GM19328 (cell line): Measurements from ENCODE around the gene CSNK1G1.
"Not testable (repeated sequence)": the region's sequence is repeated elsewhere in the genome, so short reads cannot be mapped to it uniquely, and the experiment has no call there.

Experiments used
- ATAC-seq: cut with Tn5 transposase; IDR thresholded peaks from one replicate; pipeline ENCODE4 v1.9.1; 2021; ENCODE audit warnings: mild to moderate bottlenecking, moderate library complexity; ENCODE audit not compliant: unreplicated experiment

CSNK1G1 gene

DNA sequence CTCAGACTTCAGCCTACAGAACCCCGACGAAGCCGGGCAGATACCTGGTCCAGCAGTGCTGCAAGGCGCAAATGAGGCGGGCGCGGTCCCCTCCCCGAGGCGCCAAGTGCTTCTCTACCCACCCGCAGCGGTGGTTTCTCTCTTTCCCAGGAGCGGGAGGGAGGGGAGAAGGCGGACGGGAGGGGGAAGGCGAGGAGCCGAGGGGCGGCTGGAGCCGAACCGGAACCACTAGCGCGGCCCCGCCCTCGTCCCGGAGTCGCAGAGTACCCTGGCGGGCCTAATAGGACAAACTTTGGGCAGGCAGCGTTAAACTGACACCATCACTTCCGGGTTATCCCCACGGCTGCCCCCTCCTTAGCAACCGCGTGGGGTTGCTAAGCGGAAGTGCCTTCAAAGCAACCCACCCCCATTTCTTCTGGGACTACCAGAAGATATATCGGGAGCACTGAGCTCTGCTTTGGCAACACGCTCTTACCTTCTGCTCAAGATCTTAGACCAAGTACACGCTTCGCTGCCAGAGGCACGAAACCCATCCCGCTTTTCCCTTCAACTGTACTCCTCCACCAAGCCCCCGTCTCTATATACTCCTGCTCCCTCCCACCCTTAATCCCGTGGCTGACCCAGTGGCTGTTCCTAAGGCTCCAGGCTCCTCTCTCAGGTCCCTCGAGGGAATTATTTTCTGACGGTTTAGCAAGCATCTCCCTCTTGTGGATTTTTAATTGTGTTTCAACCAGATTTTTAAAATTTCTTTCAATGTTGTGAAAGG lies at the start of gene CSNK1G1:
CSNK1G1 (minus strand) TSS at position 230 of the 766 bp plus-strand sequence. CDS start 55,674 bp downstream, outside the sequence.
- ATAC-seq, result peak; percentile 96

DNA sequence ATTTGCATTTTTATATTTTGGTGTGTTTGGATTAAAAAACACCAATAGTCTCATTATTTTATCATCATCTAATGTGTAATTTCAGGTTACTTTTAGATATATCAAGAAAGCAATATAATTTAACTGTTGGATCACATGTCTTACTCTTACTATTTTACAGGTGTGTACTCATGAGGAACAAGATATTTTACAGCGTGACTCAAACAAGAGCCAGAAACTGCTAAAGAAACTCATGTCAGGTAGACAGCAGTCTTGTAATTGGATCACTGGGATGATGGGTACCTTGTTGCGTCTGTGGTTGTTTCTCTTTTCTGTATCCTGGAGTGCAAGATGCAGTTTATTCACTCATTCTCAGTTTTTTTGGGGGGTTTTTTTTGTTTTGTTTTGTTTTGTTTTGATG lies 44.6 kb upstream of the CSNK1G1 start:
- no peak for ATAC-seq

GRCh38 chr15:64398575-64398974 lies 42.6 kb upstream of the CSNK1G1 start:
- no peak for ATAC-seq

DNA sequence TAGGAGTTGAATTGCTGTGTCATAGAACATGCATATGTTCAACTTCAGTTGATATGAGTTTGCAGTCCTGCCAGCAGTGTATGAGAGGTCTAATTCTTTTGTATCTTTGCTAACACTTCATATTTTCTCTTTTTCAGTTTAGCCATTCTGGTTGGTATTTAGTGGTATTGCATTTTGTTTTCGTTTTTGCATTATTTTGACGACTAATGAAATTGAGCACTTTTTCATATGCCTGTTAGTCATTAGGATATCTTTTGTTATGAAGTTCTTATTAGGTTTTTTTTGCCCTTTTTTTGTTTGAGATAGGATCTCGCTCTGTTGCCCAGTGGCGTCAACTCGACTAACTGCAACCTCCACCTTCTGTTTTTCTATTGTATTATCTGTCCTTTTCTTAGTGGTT lies 40.8 kb upstream of the CSNK1G1 start:
- ATAC-seq, result no peak

DNA sequence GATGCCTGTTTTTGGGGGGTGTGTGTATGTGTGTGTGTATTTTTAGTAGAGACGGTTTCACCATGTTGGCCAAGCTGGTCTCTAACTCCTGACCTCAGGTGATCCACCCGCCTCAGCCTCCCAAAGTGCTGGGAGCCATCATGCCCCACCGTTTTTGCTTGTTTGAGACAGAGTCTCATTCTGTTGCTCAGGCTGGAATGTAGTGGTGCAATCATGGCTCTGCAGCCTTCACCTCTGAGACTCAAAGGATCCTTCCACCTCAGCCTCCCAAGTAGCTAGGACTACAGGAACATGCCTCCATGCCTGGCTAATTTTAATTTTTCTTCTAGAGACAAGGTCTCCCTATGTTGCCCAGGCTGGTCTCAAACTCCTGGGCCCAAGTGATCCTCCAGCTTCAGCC lies 36.5 kb upstream of the CSNK1G1 start:
- not testable (repeated sequence) for ATAC-seq

DNA sequence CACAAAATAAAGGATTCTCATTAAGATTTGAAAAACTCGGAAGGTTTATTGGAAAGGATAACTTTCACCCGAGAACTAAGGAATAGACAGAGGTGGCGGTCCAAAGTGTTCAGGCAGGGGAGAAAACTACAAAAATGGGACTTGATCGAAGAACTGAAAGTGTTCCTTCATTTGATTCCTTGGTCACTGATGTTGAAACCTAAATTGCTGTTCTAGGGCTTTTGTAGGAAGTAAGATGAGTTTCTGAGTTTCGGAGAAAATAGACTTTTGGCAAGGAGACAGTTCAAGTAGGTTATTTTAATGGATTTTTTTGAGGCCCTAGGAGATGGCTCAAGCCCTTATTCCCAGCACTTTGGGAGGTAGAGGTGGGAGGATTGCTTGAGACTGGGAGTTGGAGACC lies 33.1 kb upstream of the CSNK1G1 start:
- no peak for ATAC-seq

- ATAC-seq, result peak; percentile 96
Observed at GRCh38 chr15:64387562-64388168, 31.7 kb upstream of the CSNK1G1 start, which contains the start of gene TRIP4. TRIP4 (plus strand) TSS chr15:64387836; CDS start chr15:64387864, 28 bp downstream.

DNA sequence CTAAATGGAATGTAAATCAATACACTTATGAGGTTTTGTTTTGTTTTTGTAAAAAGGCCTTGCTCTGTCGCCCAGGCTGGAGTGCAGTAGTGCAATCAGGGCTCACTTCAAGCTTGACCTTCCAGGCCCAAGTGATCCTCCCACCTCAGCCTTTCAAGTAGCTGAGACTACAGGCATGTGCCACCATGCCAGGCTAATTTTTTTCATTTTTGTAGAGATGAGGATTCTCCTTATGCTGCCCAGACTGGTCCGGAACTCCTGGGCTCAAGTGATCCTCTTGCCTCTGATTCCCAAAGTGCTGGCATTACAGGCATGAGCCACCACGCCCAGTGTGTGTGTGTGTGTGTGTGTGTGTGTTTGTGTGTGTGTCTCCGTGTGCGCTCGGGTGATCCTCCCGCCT lies 30.3 kb upstream of the CSNK1G1 start:
- ATAC-seq, result no peak

GRCh38 chr15:64383760-64384159 lies 27.8 kb upstream of the CSNK1G1 start:
- ATAC-seq, result no peak

- ATAC-seq, result peak; percentile 96
Observed at GRCh38 chr15:64381000-64381751, 25.2 kb upstream of the CSNK1G1 start, which contains the start of gene PCLAF. PCLAF (minus strand) TSS chr15:64381441; CDS start chr15:64381371, 70 bp downstream.

GRCh38 chr15:64380130-64380870 lies 24.3 kb upstream of the CSNK1G1 start:
- not testable (repeated sequence) for ATAC-seq

DNA sequence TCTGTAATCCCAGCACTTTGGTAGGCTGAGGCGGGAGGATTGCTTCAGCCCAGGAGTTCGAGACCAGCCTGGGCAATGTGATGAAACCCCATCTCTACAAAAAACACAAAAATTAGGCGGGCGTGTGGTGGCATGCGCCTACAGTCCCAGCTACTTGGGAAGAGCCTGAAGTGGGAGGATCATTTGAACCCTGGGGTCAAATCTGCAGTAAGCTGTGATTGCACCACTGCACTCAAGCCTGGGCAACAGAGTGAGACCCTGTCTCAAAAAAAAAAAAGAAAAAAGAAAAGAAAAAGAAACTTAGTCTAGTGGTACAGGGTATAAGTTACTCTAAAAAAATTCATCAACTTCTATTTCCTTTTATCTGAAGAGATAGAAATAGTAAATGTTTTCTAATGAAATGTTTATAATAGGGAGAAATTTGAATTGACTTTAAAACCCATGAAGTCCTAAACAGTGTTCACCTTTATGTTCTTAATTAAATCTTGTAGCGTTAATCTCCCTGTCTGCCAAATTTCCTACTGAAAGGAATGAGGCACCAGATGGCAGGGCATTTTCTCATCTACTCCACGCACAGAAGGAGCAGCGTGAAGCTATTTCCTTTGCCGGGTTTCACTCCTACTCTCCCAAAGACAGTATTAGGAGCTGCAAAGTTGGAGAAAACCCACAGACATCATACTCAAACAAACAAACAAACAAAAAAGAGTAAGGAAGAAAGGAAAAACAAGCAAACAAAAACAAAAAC lies 23.4 kb upstream of the CSNK1G1 start:
- ATAC-seq, result no peak

DNA sequence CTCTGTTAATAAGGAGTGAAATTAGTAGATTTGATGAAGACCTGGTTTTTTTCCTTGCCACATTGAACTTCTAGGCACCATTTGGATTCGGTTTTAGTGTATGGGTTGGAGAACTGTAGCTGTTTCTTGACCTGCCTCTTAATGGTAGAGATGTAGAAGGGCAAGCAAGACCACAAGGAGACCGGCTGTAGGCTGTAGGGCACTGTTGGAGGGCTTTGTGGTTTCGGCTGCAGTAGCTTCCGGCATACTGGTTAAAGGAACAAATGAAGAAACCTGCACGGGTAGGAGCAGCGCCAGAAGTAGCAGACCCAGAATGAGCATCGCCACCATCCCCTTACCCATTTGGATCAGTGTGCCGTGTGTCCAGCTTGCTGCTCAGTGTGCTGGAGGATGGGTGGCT lies 17.4 kb upstream of the CSNK1G1 start:
- ATAC-seq, result no peak

GRCh38 chr15:64371383-64371782 lies 15.4 kb upstream of the CSNK1G1 start:
- ATAC-seq, result not testable (repeated sequence)

GRCh38 chr15:64369078-64369607 lies 13.2 kb upstream of the CSNK1G1 start:
- no peak for ATAC-seq

GRCh38 chr15:64361259-64361658 lies 5.3 kb upstream of the CSNK1G1 start:
- no peak for ATAC-seq

- ATAC-seq, result no peak
Observed at GRCh38 chr15:64356710-64357040, 702 bp upstream of the CSNK1G1 start.

GRCh38 chr15:64355348-64355943 lies 527 bp downstream of the CSNK1G1 start:
- ATAC-seq, result peak; percentile 4

GRCh38 chr15:64354688-64355344 lies 1.2 kb downstream of the CSNK1G1 start:
- no peak for ATAC-seq
